ENCODE measurements around the gene SVBP. TPM values are rescaled to one million over a fixed set of nuclear protein-coding genes. Genes with fewer than 3 reads are reported as not detected.
"Not testable (repeated sequence)": the region's sequence is repeated elsewhere in the genome, so short reads cannot be mapped to it uniquely, and the experiment has no call there.

The SVBP gene
- polyA plus RNA-seq (ENCODE audit: insufficient read length in 4 of 4), result 10 to 100 TPM; 64.8 to 77.6 (median 69.3) TPM

GRCh38 chr1:42816585-42817439, at the start of gene SVBP, which contains the start of gene ERMAP:
Gene SVBP, minus strand, starts transcription at chr1:42817397. Its CDS starts 853 bp downstream, at chr1:42816544.
Gene ERMAP, plus strand, starts transcription at chr1:42817122. Its CDS starts 13,327 bp downstream, at chr1:42830449.
- DNase-seq (ENCODE audit: low read depth in 4 of 4, low spot score in 3 of 4), result peak; percentile 84 to 88 (median 84)

GRCh38 chr1:42866549-42866948, 49.4 kb upstream of the SVBP start:
- DNase-seq (ENCODE audit: low read depth in 4 of 4, low spot score in 3 of 4), result no peak

DNA sequence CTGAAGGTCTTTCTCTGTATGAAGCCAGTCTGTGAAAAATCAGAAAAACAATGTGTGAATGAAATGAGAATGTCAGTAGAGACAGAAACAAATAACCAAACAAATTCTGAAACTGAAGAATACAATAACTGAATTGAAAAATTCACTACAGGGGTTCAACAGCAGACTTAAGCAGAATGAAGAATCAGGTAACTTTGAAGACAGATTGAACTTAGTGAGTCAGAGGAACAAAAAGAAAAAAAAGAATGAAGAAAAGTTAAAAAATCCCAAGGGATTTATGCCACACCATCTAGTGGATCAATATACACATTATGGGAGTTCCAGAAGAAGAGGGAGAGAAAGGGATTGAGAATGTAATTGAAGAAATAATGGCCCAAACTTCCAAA, 43.8 kb upstream of the SVBP start:
- DNase-seq (ENCODE audit: low read depth in 4 of 4, low spot score in 3 of 4), result no peak

DNA sequence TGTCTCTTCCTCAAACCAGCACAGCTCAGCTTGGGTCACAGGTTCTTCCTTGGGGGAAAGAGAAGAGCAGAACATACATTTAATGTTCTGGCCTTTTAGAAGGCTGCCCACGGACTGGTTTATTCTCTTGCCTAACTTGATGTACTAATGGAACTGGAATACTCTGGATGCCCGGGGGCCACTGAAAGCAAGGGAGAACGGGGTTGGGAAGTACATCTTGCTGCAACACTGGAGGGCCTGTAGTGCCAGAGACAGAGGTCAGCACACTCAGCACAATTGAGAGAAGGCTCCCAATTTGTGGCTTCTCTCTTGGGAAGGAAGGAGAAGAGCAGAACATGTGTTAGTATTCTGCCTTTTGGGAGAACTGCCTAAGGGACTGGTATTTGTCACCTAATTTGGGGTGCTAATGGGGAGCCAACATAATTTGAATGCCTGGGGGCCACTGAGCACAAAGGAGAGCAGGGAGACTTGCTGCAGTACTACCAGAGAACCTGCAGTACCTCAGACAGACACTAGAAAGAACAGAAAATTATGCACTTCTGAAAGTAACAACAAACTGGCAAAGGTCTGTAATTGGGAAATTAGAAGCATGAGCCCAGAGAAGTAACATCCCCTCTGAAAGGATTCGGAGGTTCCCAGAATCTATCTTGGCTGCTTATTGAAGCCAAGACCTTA, 43.3 kb upstream of the SVBP start:
- DNase-seq (ENCODE audit: low read depth in 4 of 4, low spot score in 3 of 4), result no peak

DNA sequence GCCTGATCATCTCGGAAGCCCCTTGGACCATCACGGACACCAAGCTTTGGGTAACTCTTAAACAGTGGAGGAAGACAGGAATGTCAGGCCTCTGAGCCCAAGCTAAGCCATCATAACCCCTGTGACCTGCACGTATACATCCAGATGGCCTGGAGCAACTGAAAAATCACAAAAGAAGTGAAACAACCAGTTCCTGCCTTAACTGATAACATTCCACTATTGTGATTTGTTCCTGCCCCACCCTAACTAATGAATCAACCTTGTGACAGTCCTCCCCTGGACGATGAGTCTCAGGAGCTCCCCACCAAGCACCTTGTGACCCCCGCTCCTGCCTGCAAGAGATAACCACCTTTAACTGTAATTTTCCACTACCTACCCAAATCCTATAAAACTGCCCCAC, 42.2 kb upstream of the SVBP start:
- not testable (repeated sequence) for DNase-seq (ENCODE audit: low read depth in 4 of 4, low spot score in 3 of 4)

- not testable (repeated sequence) for DNase-seq (ENCODE audit: low read depth in 4 of 4, low spot score in 3 of 4)
These were observed 39.4 kb upstream of the SVBP start for GRCh38 chr1:42856554-42856953.

DNA sequence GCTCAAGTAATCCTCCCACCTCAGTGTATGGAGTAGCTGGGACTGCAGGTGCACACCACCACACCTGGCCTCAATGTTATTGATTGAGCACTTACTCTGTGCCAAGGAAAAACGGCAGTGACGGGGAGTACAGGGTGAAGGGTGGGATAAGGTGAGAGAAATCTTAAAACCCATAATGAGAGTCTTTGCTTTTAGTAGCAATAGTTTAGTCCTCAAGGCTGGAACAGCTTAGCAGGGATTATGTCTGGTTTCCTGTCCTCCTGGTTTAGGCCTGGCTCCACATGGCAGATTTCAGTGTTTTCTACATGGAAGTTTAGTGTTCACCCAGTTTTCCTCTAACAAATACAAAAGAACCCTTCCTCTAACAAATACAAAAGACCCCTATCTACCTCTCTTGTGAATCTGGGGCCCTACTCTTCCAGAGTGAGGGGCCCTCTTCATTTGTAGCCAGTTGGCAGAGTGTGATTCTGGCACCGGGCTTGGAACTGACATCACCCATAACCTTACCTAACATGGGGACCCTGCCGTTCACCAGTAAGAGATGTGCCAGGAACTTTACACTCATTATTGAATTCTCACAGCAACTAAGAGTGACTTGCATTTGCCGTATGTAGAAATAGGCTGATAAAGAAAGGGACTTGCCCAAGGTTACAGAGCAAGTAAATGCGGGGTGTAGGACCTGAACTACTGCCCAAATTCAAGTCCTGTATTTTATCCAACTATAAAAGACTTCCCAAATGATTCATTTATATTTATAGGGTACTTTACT, 36.1 kb upstream of the SVBP start:
- DNase-seq (ENCODE audit: low read depth in 4 of 4, low spot score in 3 of 4), result no peak

DNA sequence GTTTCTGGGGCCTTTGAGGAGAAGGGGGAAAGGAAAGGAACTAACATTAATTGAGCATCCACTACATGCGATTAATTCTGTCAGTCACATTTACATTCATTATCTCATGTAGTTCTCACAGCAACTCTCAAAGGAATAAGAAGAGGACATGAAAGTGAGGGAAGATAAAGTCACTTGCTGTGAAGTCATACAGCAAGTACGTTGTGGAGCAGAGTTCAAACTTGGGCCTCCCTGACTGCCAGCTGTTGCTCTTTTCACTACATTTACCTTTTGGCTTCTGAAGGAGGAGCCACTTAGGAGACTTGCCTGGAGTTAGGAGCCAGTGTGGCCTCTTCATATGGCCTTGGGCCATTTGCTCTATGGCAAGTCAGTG, 35.4 kb upstream of the SVBP start:
- DNase-seq (ENCODE audit: low read depth in 4 of 4, low spot score in 3 of 4), result no peak

DNA sequence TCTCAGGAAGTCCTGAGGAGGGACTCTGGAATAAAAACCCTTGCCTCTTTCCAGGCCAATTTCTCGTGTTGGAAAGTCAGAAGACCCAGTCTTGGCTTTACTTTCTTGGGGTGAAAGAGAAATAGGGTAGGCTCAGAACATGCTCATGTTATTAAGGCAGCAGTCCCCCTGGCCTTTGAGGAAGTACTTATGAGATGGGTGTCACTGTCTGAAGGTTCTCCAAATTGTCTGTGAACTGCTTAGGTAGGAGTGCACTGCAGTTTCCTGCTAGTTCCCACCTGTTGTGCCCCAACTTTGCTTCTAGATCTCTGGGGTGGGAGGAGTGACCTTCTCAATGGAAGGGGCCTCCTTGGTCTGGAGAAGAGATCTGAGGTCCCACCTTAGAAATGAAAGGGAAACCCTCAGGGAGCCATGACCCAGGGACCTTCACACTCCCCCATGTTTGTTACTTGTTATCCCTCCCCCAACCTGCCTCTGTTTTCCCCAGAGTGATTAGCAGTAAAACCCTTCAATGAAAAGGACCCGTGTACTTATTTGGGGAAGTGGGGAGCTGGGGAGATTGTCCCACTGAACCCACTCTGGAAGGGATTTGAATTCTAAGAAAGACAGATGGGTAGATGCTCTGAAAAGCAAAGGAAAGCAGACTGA, 34.9 kb upstream of the SVBP start:
- DNase-seq (ENCODE audit: low read depth in 4 of 4, low spot score in 3 of 4), result no peak

- no peak for DNase-seq (ENCODE audit: low read depth in 4 of 4, low spot score in 3 of 4)
These were observed 34.2 kb upstream of the SVBP start for GRCh38 chr1:42851420-42851819.

- DNase-seq (ENCODE audit: low read depth in 4 of 4, low spot score in 3 of 4), result no peak
These were observed 32.7 kb upstream of the SVBP start for GRCh38 chr1:42849944-42850343.

- no peak for DNase-seq (ENCODE audit: low read depth in 4 of 4, low spot score in 3 of 4)
These were observed 31.8 kb upstream of the SVBP start for GRCh38 chr1:42848823-42849537.

DNA sequence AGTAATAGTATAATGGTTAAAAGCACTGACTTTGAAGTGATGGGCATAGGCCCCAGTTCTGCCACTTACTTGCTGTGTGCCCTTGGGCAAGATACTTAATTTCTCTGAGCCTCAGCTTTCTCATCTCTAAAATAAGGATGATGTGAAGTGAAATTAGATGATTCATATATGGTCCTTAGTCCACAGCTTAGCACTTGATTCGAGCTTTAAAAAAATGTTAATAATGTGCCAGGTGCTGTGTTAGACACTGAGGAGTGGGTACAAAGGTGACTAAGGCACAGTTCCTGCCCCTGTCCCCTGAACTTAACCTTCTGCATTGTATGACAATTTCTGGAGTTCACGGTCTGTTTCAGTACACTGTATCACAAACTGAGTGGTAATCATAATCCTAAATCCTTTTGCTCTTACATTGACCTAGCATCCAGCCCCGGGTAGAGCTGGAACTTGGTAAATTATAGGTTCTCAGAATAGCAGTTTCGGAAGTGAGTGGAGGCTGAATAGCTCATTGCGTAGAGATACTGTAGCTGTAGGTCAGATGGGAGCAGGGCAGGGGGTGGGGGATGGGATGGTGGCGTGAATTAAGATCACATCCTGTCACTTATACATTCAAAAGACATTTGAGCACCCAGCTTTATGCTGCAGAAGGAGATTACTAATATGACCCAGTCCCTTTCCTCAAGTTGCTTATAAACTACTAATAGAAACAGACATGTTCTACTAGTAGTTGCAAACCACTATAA, 30.7 kb upstream of the SVBP start:
- DNase-seq (ENCODE audit: low read depth in 4 of 4, low spot score in 3 of 4), result no peak

- no peak for DNase-seq (ENCODE audit: low read depth in 4 of 4, low spot score in 3 of 4)
These were observed 30.0 kb upstream of the SVBP start for GRCh38 chr1:42847111-42847595.

- DNase-seq (ENCODE audit: low read depth in 4 of 4, low spot score in 3 of 4), result peak; percentile 83 to 95 (median 95)
These were observed 29.3 kb upstream of the SVBP start, which contains the start of gene ZNF691 for GRCh38 chr1:42846257-42847110. Gene ZNF691, plus strand, starts transcription at chr1:42846613. Its CDS starts 3,046 bp downstream, at chr1:42849659.

DNA sequence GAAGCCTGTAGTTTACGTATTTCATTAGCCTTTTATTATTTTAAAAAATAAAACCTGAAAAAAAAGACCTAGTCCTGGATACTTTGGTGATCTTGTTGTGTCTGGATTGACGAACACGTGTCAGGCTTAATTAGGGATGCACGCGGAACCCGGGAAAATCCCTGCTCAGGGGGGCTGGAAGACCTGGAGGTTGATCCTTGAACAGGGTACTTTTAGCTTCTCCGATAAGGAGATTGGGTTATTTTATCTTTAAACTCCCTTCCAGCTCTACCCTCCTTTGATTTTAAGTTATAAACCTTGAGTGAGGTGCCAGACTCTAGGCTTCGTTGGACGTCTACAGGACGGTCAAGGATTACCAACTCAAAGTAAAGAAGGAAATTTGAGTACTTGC, 28.7 kb upstream of the SVBP start:
- no peak for DNase-seq (ENCODE audit: low read depth in 4 of 4, low spot score in 3 of 4)

- DNase-seq (ENCODE audit: low read depth in 4 of 4, low spot score in 3 of 4), result no peak
These were observed 28.0 kb upstream of the SVBP start for GRCh38 chr1:42845193-42845592.

DNA sequence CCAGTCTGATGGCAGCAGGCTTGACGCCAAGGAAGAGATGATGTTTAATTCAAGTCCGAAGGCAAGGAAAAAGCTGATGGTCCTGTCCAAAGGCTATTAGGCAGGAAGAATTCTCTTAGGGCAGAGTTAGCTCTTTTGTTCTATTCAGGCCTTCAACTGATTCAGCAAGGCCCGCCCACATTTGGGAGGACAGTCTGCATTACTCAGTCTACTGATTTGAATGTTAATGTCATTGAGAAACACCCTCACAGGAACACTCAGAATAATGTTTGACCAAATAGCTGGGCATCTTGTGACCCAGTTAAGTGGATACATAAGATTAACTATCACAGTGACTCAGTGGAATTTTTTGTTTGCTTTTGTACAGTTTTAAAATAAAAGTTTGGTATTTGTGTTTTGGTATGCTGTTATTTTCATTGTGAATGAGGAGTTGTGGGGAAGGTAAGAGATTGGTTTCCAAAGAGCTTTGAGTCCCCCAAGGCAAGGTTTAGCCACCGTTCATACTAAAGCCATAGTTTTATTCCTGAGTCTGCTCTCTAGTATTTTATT, 27.5 kb upstream of the SVBP start:
- no peak for DNase-seq (ENCODE audit: low read depth in 4 of 4, low spot score in 3 of 4)

Measured in right renal pelvis (tissue), 4 donors.